Activated CD4-positive, CD25-positive, alpha-beta regulatory T cell treated with anti-CD3 and anti-CD28 coated beads, Interleukin-2, amount 50 U/mL, for 24 hours (primary cell): ENCODE data around the gene PRSS8.
"Not testable (repeated sequence)": the region's sequence is repeated elsewhere in the genome, so short reads cannot be mapped to it uniquely, and the experiment has no call there.

ENCODE experiments used
- ATAC-seq, 2 donors: fragments of 150-1000 bp; cut with Tn5 transposase; one replicate each; pipeline ENCODE4 v1.10.0; 2021; ENCODE audit warnings: mild to moderate bottlenecking in 1 of 2, moderate library complexity in 1 of 2

PRSS8 gene

GRCh38 chr16:31100876-31101641, 34.5 kb downstream of the PRSS8 start:
- ATAC-seq = not testable (repeated sequence)

DNA sequence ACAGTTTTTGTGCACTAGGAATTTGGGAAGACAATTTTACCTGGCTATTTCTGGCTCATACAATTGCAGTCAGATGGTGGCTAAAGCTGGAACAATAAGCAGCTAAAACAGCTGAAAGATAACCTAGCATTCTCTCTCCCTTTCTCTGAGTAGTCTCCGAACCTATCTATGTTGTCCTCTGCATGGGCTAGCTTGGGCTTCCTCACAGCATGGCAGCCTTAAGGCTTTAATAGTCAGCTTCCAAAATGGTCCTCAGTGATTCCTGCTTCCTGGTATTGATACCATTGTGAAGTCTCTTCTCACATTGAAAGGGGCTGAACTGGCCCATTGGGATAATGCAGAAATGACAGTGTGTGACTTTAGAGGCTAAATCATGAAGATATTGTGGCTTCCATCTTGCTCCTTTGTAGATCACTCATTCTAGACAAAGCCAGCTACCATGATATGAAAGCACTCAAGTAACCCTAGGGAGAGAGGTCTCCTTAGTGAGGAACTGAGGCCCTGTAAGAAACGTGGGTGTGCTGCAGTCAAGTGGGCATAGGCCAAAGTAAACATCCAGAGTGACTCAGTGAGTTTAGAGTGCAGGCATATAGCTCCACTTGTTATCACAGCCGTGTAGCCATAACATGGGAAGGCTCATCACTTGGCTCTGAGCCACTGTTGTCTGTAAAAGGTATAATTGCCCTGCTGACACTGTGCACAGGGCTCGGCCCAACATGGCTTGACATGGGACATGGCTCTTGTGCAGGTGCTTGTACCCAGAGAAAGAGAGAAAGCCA, 35.5 kb downstream of the PRSS8 start:
- ATAC-seq = no peak

DNA sequence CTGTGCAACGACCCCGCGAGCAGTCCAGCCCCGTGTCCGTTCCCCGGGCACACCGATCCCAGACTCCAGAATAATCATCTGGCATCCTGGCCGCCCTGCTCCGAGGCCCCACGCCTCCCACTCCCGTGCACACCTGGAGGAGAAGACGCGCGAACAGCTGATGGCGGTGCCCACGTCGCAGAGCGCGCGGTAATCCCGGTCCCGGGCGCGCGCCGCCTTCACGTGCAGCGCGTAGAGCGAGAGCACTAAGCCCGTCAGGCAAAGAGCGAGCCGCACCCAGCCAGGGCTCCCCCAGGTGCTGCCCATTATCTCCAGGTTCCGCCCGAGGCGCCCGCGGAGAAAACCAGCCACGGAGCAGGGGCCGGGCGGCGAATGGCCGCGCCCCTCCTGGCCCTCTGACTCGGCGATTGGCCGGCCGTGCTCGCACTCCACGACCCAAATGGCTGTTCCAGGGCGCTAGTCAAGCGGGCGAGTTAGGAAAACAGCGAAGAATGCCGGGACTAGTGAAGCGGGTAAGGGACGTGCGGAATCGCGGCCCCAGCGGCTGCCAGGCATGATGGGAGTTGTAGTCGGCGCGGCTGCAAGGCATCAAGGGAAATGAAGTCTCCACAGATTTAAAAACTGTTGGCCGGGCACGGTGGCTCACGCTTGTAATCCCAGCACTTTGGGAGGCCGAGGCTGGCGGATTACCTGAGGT, 41.0 kb downstream of the PRSS8 start, which contains the start of gene VKORC1:
Gene VKORC1 (minus strand): TSS at position 374 of the 697 bp plus-strand sequence. CDS start 68 bp downstream, at position 306.
- peak; percentile 92 to 94 for ATAC-seq

DNA sequence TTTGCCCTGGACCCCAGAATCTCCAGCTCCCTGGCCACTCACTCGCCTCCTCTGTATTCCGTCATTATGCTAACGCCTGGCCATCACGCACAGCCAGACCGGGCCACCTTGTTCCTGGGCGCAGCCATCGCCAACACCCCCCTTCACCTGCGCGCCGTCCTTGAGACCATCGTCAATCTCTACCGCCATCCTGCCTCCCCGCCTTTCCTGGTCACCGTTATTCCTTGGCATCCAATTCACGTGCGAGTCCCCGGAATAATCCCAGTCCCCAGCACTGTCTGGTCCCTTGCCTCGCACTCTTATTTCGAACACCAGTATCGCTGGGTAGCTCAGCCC, 41.5 kb downstream of the PRSS8 start:
- ATAC-seq = no peak

DNA sequence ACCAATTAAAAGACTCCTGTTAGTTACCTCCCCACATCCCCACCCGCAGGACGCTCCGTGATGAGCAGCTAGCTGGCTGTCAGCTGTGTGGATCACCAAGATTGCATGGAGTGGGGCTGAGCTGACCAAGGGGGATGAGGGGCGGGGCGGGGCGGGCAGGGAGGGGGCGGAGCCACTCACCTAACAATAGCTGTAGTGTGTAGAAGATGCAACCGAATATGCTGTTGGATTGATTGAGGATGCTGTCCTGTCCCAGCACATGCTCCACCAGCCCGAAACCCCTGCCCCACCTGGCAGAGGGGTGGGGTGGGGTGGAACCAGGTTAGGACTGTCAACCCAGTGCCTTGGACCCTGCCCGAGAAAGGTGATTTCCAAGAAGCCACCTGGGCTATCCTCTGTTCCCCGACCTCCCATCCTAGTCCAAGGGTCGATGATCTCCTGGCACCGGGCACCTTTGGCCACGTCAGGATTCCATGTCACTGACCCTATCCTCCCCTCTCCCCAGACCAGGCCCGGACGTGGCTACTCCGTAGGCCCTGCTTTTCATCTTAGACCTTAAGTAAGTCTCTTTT, 42.3 kb downstream of the PRSS8 start:
- ATAC-seq = no peak

GRCh38 chr16:31092330-31092729, 43.2 kb downstream of the PRSS8 start:
- no peak for ATAC-seq

DNA sequence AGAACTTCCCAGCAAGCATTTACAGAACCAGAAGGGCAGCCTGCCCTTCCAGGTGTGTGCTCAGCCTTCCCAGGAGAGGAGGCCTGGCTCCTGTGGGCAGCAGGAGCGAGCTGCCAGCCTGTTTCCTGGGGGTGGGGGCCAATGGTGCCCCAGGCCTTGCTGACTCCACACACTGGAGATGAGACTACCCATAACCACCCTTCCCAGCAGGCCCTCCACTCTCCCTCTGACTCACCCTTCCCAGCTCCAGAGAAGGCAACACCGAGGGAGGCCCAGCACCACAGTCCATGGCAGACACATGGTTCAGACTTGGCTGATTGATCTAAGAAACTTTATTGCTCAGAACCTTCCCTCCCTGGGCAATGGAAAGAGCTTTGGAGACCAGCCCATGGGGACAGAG, 45.0 kb downstream of the PRSS8 start:
- no peak for ATAC-seq

DNA sequence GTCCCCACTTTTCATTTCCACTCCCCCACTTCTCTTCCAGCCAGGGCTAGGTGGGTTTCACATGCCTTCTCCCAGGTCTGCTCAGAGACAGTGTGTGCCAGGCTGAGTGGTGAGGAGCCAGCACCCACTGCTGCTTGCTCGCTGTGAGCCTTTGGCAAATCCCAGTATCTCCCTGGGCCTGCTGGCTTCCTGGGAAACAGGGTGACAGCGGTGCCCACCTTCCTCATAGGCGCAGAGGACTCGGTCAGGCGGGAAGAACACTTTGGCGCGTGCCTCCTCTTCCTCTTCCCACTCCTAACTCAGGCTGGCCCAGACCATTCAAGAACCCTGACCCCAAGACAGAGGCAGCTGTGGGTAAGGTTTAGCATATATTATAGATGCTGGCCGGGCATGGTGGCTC, 46.3 kb downstream of the PRSS8 start:
- ATAC-seq = no peak

DNA sequence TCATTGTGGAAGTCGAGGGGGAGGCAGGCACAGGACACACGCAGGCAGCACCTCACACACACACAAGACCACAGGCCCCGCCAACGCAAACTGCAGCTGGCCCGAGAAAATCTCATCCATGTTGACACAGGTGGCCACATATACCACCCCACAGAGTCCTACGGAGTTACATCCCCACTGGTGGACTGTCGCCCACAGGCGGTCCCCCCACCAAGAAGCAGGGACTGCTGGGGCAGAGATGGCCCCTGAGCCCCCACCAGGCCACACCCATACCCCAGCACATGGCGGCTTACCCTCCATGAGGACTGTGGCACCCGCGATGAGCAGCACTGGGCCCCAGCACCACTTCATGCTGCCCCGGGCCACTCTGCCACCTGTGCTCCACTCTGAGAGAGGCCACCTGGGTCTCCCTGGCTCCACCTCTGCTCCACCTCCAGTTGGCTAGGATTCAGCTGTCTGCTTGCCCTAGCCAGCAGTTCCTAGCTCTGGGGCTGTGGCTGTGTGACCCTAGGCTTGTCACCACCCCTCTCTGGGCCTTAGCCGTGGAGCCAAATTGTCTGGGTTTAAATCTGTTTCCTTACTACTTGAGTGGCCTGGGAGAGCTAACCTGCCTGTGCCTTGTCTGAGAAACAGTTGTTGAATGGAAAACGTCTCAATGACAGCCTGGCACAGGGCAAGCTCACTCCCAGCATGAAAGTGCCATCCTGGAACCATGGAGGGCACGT, 46.9 kb downstream of the PRSS8 start, which contains the start of gene PRSS53:
Gene PRSS53 (minus strand): TSS at position 485 of the 725 bp plus-strand sequence. CDS start 134 bp downstream, at position 351.
- ATAC-seq = no peak

DNA sequence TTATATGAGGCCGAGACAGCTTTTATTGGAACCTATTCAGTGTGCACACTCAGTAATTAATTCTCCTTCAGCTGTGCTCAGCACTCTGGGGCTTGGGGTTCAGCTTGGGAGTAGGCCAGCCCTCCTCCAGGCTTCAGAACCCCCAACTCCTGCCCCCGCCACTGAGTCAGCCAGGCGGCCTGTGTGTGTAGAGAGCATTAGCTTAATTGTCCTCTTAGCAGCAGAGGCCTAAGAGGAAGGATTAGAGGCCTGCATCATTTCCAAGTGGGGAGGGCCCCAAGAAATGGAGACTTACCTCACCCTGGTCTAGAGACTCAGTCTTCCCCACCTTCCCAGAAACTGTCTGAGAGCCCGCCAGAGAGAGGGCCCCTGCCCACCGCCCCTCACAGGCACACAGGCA, 47.6 kb downstream of the PRSS8 start:
- ATAC-seq = no peak

- no peak for ATAC-seq
These were observed 48.0 kb downstream of the PRSS8 start for GRCh38 chr16:31087481-31087880.

GRCh38 chr16:31086629-31086906, 49.0 kb downstream of the PRSS8 start:
- no peak for ATAC-seq

DNA sequence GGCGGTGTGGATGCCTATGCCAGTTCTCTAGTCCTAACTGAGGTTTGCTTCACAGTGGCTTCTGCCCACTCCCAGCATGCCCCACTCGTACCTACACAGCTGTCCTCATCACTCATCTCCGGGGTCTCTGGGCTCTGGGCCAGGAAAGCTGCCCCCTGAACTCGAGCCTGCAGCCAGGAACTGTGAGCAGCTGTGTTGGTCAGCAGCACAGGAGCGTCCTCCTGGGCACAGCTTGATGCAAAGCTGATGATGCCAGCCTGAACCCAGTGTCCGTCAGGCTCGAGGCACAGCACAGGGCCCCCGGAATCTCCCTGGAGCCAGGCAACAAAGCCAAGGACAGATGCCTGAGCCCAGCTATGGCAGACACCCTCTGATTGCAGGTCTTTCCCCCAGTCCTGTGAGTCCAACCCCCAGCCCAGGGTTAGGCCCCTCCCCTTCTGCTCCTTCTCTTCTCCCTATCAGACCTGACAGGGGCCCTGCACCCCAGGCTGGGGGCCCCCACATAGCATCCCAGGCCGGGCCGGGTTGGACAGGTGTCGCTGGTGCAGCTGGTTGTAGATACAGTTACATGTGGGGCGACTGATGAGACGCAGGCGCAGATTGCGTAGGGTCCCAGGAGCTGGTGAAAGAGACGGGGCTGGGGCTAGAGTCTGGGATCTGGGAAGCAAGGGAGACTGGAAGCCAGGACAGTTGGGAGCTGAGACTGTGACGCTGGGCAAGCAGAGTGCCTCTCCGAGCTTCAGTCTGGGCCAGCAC, 49.5 kb downstream of the PRSS8 start:
- no peak for ATAC-seq

DNA sequence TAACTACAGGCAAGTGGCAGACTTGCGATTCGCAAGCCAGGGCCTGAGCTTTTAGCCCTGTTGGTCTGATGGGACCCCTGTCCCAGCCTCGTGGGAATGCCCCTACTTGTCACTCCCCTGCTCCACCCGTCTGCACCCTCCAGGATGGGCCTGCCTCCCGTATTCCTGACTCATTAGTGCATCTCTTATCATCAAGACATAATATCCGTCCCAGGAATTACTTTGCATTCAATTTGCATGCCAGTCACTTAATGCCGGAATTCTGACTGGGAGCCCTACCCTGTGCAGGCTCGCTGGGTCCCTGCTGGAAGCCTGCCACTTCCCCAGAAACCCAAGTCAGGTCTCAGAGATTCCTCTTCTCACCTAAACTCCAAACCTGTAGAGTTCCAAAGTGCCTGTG, 50.1 kb downstream of the PRSS8 start:
- ATAC-seq = no peak

DNA sequence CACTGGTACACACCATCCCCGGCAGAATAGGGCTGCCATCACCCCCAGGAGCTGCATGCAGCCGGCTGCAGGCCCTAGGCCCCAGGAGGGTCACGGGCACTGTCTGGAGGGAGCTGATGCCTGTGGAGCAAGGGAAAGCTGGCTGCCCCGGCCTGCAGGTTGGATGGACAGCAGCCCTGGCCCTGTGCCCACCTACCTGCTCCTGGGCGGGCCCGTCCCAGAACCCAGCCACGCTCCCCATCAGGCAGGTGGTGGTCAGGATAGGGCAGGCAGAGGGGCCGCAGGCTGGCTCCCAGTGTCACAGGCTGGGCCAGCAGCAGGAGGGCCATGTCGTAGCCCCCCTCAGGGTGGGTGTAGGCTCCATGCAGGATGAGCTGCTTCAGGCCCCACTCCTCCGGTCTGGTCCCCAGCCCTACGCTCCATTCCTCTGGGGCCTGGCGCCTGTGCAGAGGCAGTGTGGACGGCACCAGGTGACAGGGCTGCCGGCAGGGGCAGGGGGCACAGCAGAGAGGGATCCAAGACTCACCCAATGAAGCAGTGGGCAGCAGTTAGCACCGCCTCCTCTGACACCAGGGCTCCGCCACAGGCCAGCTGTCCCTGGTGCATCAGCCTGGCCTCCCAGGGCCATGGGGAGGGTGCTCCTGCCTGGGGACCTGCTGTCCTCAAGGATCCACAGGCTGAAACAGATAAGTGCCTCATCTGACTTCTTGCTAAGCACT, 50.8 kb downstream of the PRSS8 start:
- no peak for ATAC-seq

DNA sequence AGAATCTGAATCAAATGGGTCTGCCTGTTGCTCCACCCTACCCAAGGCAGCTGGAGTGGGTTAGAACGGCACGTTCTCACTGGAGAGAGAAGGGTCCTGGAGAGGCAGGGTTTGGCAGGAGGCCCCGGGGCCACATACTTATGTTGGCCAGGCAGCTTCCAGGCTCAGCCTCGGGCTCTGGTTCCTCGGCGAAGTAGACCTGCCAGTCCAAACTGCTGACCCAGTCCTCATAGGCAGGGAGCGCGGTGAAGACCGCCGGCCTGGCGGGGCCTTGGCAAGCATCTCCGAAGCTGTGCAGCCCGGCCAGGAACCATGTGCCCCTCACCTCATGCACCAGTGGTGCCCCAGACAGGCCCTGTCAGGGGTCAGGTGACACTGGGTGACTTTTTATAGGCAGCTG, 51.5 kb downstream of the PRSS8 start:
- ATAC-seq = no peak

GRCh38 chr16:31083556-31083955, 52.0 kb downstream of the PRSS8 start:
- ATAC-seq = no peak

GRCh38 chr16:31083081-31083480, 52.4 kb downstream of the PRSS8 start:
- ATAC-seq = no peak

GRCh38 chr16:31082368-31083045, 53.0 kb downstream of the PRSS8 start:
- no peak for ATAC-seq
